A673 (cell line): Measurements from ENCODE around the gene STX1B. TPM values are rescaled to one million over a fixed set of nuclear protein-coding genes. Genes with fewer than 3 reads are reported as not detected.

Experiments
- BruUV-seq: library from RNA; stranded (reverse); fragments of 400-500 nt; replicated peaks from 2 replicates; lab custom pipeline; 2021; lab: Mats Ljungman, UMichigan
- CTCF ChIA-PET: fragments of 300-600 bp; sonication (Branson Sonifier 250); formaldehyde crosslinking; loops from one replicate; lab custom pipeline; 2022; ENCODE audit warnings: antibody characterized with exemption; lab: Charles Lee
- POLR2A ChIA-PET: fragments of 300-600 bp; sonication (Branson Sonifier 250); formaldehyde crosslinking; loops from one replicate; lab custom pipeline; 2022; ENCODE audit warnings: antibody characterized with exemption; ENCODE audit not compliant: low non-redundant PET; lab: Charles Lee
- DNase-seq: peaks from one replicate; pipeline ENCODE4 v3.0.0-alpha.2; 2015; ENCODE audit warnings: low spot score
- H3K27ac ChIP-seq: fragments of 200-600 bp; sonication (generic); 2 replicates; pipeline ENCODE4 v1.5.1; 2016; ENCODE audit warnings: mixed run types, low read depth, mild to moderate bottlenecking, mixed read lengths, antibody characterized with exemption, low read length; ENCODE audit not compliant: poor library complexity, severe bottlenecking
- H3K27me3 ChIP-seq: fragments of 200-600 bp; sonication (generic); replicated peaks from 2 replicates; pipeline ENCODE4 v1.6.1; 2017; ENCODE audit warnings: mixed run types, low read depth, mild to moderate bottlenecking, mixed read lengths, antibody characterized with exemption, low read length; ENCODE audit not compliant: insufficient read depth, poor library complexity
- H3K36me3 ChIP-seq: fragments of 200-600 bp; sonication (generic); 2 replicates; pipeline ENCODE4 v1.6.1; 2016; ENCODE audit warnings: mixed run types, mild to moderate bottlenecking, mixed read lengths, antibody characterized with exemption, low read length; ENCODE audit not compliant: insufficient read depth, poor library complexity, severe bottlenecking
- H3K4me1 ChIP-seq: fragments of 200-600 bp; sonication (generic); 2 replicates; pipeline ENCODE4 v1.6.1; 2017; ENCODE audit warnings: mixed run types, mild to moderate bottlenecking, mixed read lengths, antibody characterized with exemption, low read length; ENCODE audit not compliant: insufficient read depth, poor library complexity, severe bottlenecking
- H3K4me3 ChIP-seq: fragments of 200-600 bp; sonication (generic); 2 replicates; pipeline ENCODE4 v1.5.1; 2016; ENCODE audit warnings: low read depth, mixed run types, mild to moderate bottlenecking, mixed read lengths, low read length; ENCODE audit not compliant: poor library complexity, severe bottlenecking
- H3K9me3 ChIP-seq: fragments of 200-600 bp; sonication (generic); 2 replicates; pipeline ENCODE4 v1.6.1; 2016; ENCODE audit warnings: mixed run types, low read depth, mild to moderate bottlenecking, mixed read lengths, antibody characterized with exemption, low read length; ENCODE audit not compliant: poor library complexity, severe bottlenecking
- EZH2 ChIP-seq: fragments of 200-600 bp; sonication (generic); IDR thresholded peaks from 2 replicates; pipeline ENCODE4 v1.6.1; 2017; ENCODE audit warnings: borderline replicate concordance, low read depth, mild to moderate bottlenecking, mixed read lengths, antibody characterized with exemption, low read length; ENCODE audit not compliant: poor library complexity, severe bottlenecking
- intact Hi-C: fragments of 100-400 bp; cut with micrococcal nuclease; formaldehyde crosslinking; loops from one replicate; pipeline ENCODE4 v1.10.0; 2022; ENCODE audit not compliant: unreplicated experiment
- total RNA-seq: library from RNA; stranded (reverse); gene quantifications from 2 replicates; pipeline ENCODE4 v1.2.3, GENCODE V29; 2021
- TF ChIP-seq, protein P1 (sequence below): fragments of 300-800, 200-600 bp; sonication (generic); conservative IDR thresholded peaks from 2 replicates; pipeline ENCODE4 v1.5.1; 2017; ENCODE audit warnings: low read depth, mild to moderate bottlenecking, antibody characterized with exemption, low read length, moderate library complexity, mixed read lengths

The STX1B gene
- total RNA-seq, 1 experiment from 2014 or later = 0.62 TPM

DNA sequence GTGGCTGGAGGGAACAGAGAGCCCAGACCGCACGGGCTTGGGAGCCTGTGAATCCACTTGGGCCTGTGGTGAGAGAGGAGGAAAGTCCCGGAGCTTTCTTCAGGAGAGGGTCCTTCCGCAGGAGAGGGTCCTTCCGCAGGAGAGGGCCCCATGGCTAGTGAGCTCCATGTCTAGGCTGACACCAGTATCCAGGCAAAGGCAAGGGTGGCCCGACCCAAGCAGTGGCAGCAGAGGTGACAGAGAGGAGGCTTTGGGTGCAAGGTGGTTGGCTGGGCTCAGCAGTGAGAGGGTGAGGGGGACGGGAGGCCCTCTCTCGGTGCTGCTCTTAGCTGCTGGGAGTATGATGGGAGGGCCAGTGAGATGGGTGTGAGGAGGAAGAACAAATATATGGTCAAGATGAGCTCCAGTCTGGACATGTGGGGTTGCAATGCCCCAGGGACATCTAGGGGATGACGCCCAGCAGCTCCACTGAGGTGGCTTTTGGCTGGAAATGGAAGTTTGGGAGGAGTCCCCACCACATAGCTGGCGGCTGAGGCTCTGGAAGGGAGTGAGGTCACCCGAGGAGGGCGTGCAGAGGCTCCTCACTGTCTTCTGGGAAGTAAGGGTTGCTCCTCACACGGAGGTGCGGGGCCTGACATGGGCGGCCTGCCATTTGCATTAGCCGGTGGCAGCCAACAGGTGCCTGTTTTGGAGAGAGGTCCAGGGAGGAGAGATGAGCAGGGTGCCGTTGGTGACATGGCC lies 27.7 kb downstream of the STX1B start:
- ChIA-PET POLR2A (interaction anchor here (0.6 to 0.7 kb wide), 2 partner anchors 204 to 898 kb away, joined by 3 read pairs; no protein-coding TSS in a partner anchor), CTCF (interaction anchor here (0.5 to 0.6 kb wide), 2 partner anchors 212 to 494 kb away, joined by 3 read pairs; no protein-coding TSS in a partner anchor)
- H3K9me3 ChIP-seq = no peaks in the 10 kb centered on the region
- no peaks in the 10 kb centered on the region for H3K27me3 ChIP-seq
- TF ChIP-seq, protein P1, sequence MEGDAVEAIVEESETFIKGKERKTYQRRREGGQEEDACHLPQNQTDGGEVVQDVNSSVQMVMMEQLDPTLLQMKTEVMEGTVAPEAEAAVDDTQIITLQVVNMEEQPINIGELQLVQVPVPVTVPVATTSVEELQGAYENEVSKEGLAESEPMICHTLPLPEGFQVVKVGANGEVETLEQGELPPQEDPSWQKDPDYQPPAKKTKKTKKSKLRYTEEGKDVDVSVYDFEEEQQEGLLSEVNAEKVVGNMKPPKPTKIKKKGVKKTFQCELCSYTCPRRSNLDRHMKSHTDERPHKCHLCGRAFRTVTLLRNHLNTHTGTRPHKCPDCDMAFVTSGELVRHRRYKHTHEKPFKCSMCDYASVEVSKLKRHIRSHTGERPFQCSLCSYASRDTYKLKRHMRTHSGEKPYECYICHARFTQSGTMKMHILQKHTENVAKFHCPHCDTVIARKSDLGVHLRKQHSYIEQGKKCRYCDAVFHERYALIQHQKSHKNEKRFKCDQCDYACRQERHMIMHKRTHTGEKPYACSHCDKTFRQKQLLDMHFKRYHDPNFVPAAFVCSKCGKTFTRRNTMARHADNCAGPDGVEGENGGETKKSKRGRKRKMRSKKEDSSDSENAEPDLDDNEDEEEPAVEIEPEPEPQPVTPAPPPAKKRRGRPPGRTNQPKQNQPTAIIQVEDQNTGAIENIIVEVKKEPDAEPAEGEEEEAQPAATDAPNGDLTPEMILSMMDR = no peak
- TF ChIP-seq EZH2 = no peak
- BruUV-seq = no TSS peak
- H3K27ac ChIP-seq = no peak overlapping the region
- H3K4me1 ChIP-seq = no peaks in the 10 kb centered on the region
- no peak for DNase-seq
- H3K36me3 ChIP-seq = peaks cover 18% of the 10 kb centered on the region
- intact Hi-C loops = loop anchor here (10.0 kb wide), 1 partner anchor 882 kb away; no protein-coding TSS in a partner anchor
- no peak overlapping the region for H3K4me3 ChIP-seq

DNA sequence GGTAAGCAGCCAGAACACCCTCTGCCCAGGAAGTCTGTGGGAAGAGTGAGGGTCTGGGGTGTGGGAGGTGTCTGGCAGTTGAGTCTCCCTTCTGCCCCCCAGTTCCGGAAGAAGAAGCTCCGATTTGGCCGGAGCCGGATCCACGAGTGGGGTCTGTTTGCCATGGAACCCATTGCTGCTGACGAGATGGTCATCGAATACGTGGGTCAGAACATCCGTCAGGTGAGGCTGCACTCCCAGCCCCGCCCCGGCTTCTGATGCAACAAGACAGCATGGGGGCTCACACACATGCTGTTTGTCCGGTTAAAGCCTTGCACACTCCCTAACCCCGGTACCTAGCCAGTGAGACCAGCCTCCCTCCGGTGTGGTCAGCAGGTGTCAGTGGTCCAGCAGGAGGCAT lies 29.5 kb downstream of the STX1B start:
- Histone ChIP-seq H3K9me3 (no peaks in the 10 kb centered on the region), H3K27ac (no peak overlapping the region), H3K4me1 (no peaks in the 10 kb centered on the region), H3K27me3 (no peaks in the 10 kb centered on the region), H3K36me3 (peaks cover 18% of the 10 kb centered on the region), H3K4me3 (no peak overlapping the region)
- POLR2A ChIA-PET = no interaction called here
- intact Hi-C loops = loop anchor here (10.0 kb wide), 1 partner anchor 884 kb away; no protein-coding TSS in a partner anchor
- CTCF ChIA-PET = interaction anchor here (0.9 kb wide), 1 partner anchor 26 kb away, joined by 3 read pairs; no protein-coding TSS in a partner anchor
- BruUV-seq = no TSS peak
- TF ChIP-seq EZH2 = no peak
- TF ChIP-seq, protein P1 = no peak
- DNase-seq = no peak

DNA sequence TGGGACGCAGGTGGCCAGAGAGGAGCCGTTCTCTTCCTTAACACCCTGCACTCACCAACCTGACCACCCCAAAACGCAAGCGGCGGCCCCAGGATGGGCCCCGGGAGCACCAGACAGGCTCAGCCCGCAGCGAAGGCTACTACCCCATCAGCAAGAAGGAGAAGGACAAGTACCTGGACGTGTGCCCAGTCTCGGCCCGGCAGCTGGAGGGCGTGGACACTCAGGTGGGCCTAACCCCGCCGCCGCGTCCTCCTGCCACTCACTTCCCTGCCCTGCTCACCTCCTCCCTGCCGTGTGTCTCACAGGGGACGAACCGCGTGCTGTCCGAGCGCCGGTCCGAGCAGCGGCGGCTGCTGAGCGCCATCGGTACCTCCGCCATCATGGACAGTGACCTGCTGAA lies 30.0 kb downstream of the STX1B start:
- DNase-seq = no peak
- ChIA-PET POLR2A (no interaction called here), CTCF (no interaction called here)
- H3K27ac ChIP-seq = no peak overlapping the region
- no peaks in the 10 kb centered on the region for H3K27me3 ChIP-seq
- BruUV-seq = no TSS peak
- no peak overlapping the region for H3K4me3 ChIP-seq
- intact Hi-C loops = loop anchor here (10.0 kb wide), 1 partner anchor 884 kb away; no protein-coding TSS in a partner anchor
- no peak for TF ChIP-seq EZH2
- TF ChIP-seq, protein P1 = no peak
- no peaks in the 10 kb centered on the region for H3K9me3 ChIP-seq
- H3K4me1 ChIP-seq = no peaks in the 10 kb centered on the region
- peaks cover 22% of the 10 kb centered on the region for H3K36me3 ChIP-seq
